Measurements from ENCODE around the gene CX3CL1.

GRCh38 chr16:57354311-57354710 lies 18.0 kb upstream of the CX3CL1 start:
- TF ChIP-seq CTCF (IDR thresholded peaks at IDR 0.05), result no peak
- TF ChIP-seq POLR2A (IDR thresholded peaks at IDR 0.05), result no peak
- no peak for TF ChIP-seq EP300 (IDR thresholded peaks at IDR 0.05)

Data from ovary (tissue), 3 donors.